Heart left ventricle (tissue), 16 donors: ENCODE results near the gene DGKZ. TPM values are rescaled to one million over a fixed set of nuclear protein-coding genes. Genes with fewer than 3 reads are reported as not detected.

Source experiments
- ATAC-seq, 4 donors: fragments of 200-7000 bp; cut with Tn5 transposase; one replicate each; pipeline ENCODE4 v1.9.1; 2020 to 2022; ENCODE audit warnings: moderate library complexity in 4 of 4, mild to moderate bottlenecking in 3 of 4, moderate number of reproducible peaks in 1 of 4
- DNase-seq, 5 donors: peaks; one replicate each; pipeline ENCODE4 v3.0.0-alpha.2; 2020
- H3K27ac ChIP-seq, 12 donors: fragments of 200-600 bp; sonication (generic) in 4 of 12; one replicate each; pipeline versions ENCODE4 v1.5.0 to v1.8.0; 2016 to 2022; ENCODE audit warnings: mild to moderate bottlenecking in 2 of 12
- H3K27me3 ChIP-seq, 9 donors: fragments of 200-600 bp; sonication (generic) in 2 of 9; one replicate each; pipeline versions ENCODE4 v1.5.1 to v1.8.0; 2016 to 2022; ENCODE audit warnings: mild to moderate bottlenecking in 3 of 9
- H3K36me3 ChIP-seq, 9 donors: fragments of 200-600 bp; sonication (generic) in 2 of 9; one replicate each; pipeline versions ENCODE4 v1.5.0 to v1.8.0; 2018 to 2022; ENCODE audit warnings: mild to moderate bottlenecking in 2 of 9
- H3K4me1 ChIP-seq, 12 donors: fragments of 200-600 bp; sonication (generic) in 4 of 12; one replicate each; pipeline versions ENCODE4 v1.5.0 to v1.8.0; 2016 to 2022; ENCODE audit warnings: mild to moderate bottlenecking in 3 of 12
- H3K4me3 ChIP-seq, 12 donors: fragments of 200-600 bp; sonication (generic) in 4 of 12; one replicate each; pipeline versions ENCODE4 v1.5.0 to v1.8.0; 2017 to 2022; ENCODE audit warnings: mild to moderate bottlenecking in 9 of 12, moderate library complexity in 4 of 12
- H3K9me3 ChIP-seq, 12 donors: fragments of 200-600 bp; sonication (generic) in 4 of 12; one replicate each; pipeline versions ENCODE4 v1.5.0 to v1.8.0; 2016 to 2022; ENCODE audit warnings: mild to moderate bottlenecking in 1 of 12
- POLR2A ChIP-seq, 2 donors: fragments of 450-650 bp; IDR thresholded peaks; one replicate each; pipeline ENCODE4 v1.6.1; 2017; ENCODE audit warnings: antibody characterized with exemption in 2 of 2, mild to moderate bottlenecking in 2 of 2, moderate library complexity in 2 of 2
- WGBS, 4 donors: extraction: QIAGEN DNeasy Blood & Tissue Kit in 2 of 4; methylation state at CpG; one replicate each; pipeline versions ENCODE4 v1.1.5 to v1.1.7; 2013 to 2018; 5-methylcytosine and 5-hydroxymethylcytosine counted together
- intact Hi-C, 10 donors: fragments of 100-400 bp; cut with DNase I; formaldehyde crosslinking; loops; one replicate each; pipeline versions ENCODE4 v1.11.1 to v1.14.2; 2022
- polyA plus RNA-seq, 2 donors: library from polyadenylated mRNA; stranded (reverse); fragments of 200-250 nt; gene quantifications; one replicate each; pipeline ENCODE4 v1.2.3, GENCODE V29; 2013
- total RNA-seq, 9 donors: library from RNA; depleted of rRNA in 2 of 9; stranded (reverse); fragments of >200 nt in 2 of 9; fragmentation: NEBNext Ultra II Directional in 3 of 9; extraction: Animal tissue kit (Norgen Biotek cat#: 25700) in 3 of 9; gene quantifications; one replicate each; pipeline versions ENCODE4 v1.1.0 to v1.2.4, GENCODE V29; 2016 to 2023
- TF ChIP-seq, protein P1 (sequence below), 12 donors: fragments of 200-600 bp; sonication (generic) in 4 of 12; IDR thresholded peaks; one replicate each; pipeline versions ENCODE4 v1.5.0 to v1.8.0; 2018 to 2022; ENCODE audit warnings: antibody characterized with exemption in 12 of 12, mild to moderate bottlenecking in 5 of 12
- donor health status: ischemic (EF 13 %, LVEDD 7.1; RV severe dilation, severe dysfunction).
- donor health status: healthy with polysubstance abuse.
- donor health status: DM: no; HTN: yes; CAD: no.
- donor health status: DM: no; HTN: no; CAD: no.
- donor health status: ischemic (EF 25% LVEDD 6.9; RV normal size, moderate dysfunction).
- donor health status: ischemic (EF 25% LVEDD 5.7; RV mildly dilated, moderate dysfunction).
- donor health status: healthy.
- donor health status: DM: yes; HTN: yes; CAD: no.
- donor health status: ischemic (EF 35%, LVEDD 5.7; RV mildly dilated, moderate dysfunction).
- donor health status: nonischemic (EF 11% LVEDD 7.7; RV severe dilation, severe dysfunction).
- donor health status: DM: yes; HTN: yes; CAD: no.
- donor health status: PGD.
- donor health status: ischemic (EF 29% LVEDD 5.4; RV normal size, mild dysfunction).
- donor health status: nonischemic (EF 23%, LVEDD 6.1; RV moderate dilation, normal function).

DGKZ gene
- total and polyA plus RNA-seq, 11 donors = 41.7 to 114 (median 59.5) TPM

DNA sequence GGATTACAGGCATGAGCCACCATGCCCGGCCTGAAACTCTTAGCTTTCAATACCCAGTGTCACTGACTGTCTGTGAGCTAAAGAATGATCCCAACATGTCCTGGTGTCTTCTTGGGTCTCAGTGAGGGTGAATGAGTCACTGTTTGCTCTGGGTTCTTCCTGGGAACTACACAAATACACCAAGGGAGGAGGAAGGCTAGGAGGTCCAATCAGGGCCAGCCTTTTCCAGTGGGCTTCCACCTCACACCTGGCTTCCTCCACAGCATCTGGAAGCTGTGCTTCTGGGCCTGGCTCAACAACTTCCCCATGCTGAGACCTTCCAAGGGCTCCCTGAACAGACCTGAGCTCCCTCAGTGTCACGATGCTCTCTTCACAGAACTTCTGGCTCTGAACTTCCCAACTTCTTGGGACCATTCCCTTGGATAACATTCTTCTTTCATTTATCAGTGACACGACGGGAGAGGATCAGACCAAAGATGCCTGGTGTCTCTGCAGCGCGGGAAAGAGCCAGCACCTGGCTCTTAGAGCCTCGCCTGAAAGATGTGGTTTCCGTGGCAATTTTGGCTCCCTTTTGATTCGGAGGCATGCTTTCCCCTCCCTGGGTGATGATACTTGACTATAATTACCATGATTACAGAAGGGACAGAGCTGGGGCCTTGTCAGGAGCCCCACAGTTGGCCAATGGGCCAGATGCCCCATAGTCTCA, 66.7 kb downstream of the DGKZ start:
- Histone ChIP-seq H3K9me3 (no peaks in the 10 kb centered on the region), H3K27ac (no peak overlapping the region), H3K4me1 (no peaks in the 10 kb centered on the region), H3K36me3 (peaks cover 0 to 78% (median 72%) of the 10 kb centered on the region in 9 donors), H3K27me3 (no peaks in the 10 kb centered on the region), H3K4me3 (no peak overlapping the region)
- 72 to 94% (median 84%) methylated on average over 9 of the region's 9 CpGs for WGBS, 4 donors
- ATAC-seq = no peak
- DNase-seq = no peak
- intact Hi-C loops = no loop called here
- TF ChIP-seq POLR2A (IDR thresholded peaks at IDR 0.05) = no peak
- TF ChIP-seq, protein P1, sequence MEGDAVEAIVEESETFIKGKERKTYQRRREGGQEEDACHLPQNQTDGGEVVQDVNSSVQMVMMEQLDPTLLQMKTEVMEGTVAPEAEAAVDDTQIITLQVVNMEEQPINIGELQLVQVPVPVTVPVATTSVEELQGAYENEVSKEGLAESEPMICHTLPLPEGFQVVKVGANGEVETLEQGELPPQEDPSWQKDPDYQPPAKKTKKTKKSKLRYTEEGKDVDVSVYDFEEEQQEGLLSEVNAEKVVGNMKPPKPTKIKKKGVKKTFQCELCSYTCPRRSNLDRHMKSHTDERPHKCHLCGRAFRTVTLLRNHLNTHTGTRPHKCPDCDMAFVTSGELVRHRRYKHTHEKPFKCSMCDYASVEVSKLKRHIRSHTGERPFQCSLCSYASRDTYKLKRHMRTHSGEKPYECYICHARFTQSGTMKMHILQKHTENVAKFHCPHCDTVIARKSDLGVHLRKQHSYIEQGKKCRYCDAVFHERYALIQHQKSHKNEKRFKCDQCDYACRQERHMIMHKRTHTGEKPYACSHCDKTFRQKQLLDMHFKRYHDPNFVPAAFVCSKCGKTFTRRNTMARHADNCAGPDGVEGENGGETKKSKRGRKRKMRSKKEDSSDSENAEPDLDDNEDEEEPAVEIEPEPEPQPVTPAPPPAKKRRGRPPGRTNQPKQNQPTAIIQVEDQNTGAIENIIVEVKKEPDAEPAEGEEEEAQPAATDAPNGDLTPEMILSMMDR (IDR thresholded peaks at IDR 0.05) = no peak

DNA sequence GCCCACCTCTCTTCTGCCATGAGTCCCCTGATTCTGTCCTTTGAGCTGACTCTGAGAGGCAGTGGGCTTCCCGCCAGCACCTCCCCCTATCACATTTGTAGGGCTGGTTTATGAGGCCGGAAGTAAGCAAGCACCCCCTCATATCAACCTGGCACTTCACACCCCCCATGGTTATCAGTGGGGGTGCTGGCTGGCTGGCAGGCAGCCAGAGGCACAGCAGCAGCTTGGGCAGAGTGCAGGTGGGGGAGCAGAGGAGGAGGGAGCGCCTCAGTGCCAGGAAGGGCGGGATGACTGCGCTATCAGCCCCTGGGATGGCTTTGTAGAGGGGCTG, 67.2 kb downstream of the DGKZ start:
- WGBS, 4 donors = 64 to 87% (median 82%) methylated on average over 5 of the region's 5 CpGs
- Histone ChIP-seq H3K36me3 (peaks cover 0 to 73% (median 66%) of the 10 kb centered on the region in 9 donors), H3K27ac (no peak overlapping the region), H3K4me3 (no peak overlapping the region), H3K27me3 (no peaks in the 10 kb centered on the region), H3K9me3 (no peaks in the 10 kb centered on the region), H3K4me1 (no peaks in the 10 kb centered on the region)
- TF ChIP-seq, protein P1 (IDR thresholded peaks at IDR 0.05) = no peak
- TF ChIP-seq POLR2A (IDR thresholded peaks at IDR 0.05) = no peak
- intact Hi-C loops = no loop called here
- ATAC-seq (peak in 1 of 4 donors; percentile 18), DNase-seq (no peak)

DNA sequence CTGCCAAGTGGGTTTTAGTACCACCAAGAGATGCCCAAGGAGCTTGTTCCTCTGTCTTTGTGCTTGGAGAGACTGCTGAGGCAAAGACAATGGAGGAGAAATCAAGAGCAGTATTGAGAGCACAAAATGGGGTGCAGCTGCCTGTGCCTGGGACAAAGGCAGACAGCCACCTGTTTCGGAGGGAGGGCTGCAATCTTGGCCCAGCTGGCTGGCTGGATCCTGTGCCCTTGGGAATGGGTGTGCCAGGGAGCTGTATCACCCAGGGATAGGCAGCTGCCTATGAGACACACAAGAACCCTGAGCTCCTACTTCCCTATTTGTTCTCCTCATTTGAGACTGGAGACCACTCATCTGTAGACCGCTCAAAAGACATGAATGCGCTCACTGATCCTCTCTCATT, 67.6 kb downstream of the DGKZ start:
- no peaks in the 10 kb centered on the region for H3K4me1 ChIP-seq
- no peak overlapping the region for H3K4me3 ChIP-seq
- no peaks in the 10 kb centered on the region for H3K27me3 ChIP-seq
- H3K27ac ChIP-seq = no peak overlapping the region
- H3K36me3 ChIP-seq = peaks cover 0 to 68% (median 62%) of the 10 kb centered on the region in 9 donors
- WGBS, 4 donors = 53 to 63% (median 57%) methylated on average over 3 of the region's 3 CpGs
- no peaks in the 10 kb centered on the region for H3K9me3 ChIP-seq
- intact Hi-C loops = no loop called here
- no peak for DNase-seq
- ATAC-seq = no peak
- TF ChIP-seq POLR2A (IDR thresholded peaks at IDR 0.05) = no peak
- TF ChIP-seq, protein P1 (IDR thresholded peaks at IDR 0.05) = no peak

DNA sequence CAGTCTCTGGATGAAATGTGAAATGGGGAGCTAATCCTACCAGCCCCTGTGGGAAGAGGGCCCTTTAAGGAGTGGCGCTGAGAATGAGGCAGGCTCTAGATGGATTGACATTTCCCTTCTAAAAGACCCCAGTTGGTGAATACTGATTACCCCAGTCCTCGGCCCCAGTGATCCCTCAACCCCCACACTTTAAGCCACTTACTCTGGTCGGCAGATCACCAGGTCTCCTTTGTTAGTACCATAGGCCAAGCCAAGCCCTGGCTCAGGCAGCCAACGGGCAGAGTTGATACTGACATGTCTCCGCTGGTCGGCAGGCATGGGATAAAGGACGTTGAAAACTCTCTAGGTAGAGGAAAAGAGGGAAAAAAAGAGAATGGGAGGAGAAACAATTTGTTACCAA, 70.4 kb downstream of the DGKZ start:
- no peak for ATAC-seq
- TF ChIP-seq POLR2A (IDR thresholded peaks at IDR 0.05) = no peak
- WGBS, 4 donors = 86 to 90% (median 88%) methylated on average over 7 of the region's 7 CpGs
- no peak for DNase-seq
- no peaks in the 10 kb centered on the region for H3K9me3 ChIP-seq
- H3K27ac ChIP-seq = no peak overlapping the region
- no peak overlapping the region for H3K4me3 ChIP-seq
- peaks cover 0 to 7% (median 0%) of the 10 kb centered on the region in 12 donors for H3K4me1 ChIP-seq
- intact Hi-C loops = no loop called here
- H3K27me3 ChIP-seq = no peaks in the 10 kb centered on the region
- peaks cover 0 to 79% (median 60%) of the 10 kb centered on the region in 9 donors for H3K36me3 ChIP-seq

DNA sequence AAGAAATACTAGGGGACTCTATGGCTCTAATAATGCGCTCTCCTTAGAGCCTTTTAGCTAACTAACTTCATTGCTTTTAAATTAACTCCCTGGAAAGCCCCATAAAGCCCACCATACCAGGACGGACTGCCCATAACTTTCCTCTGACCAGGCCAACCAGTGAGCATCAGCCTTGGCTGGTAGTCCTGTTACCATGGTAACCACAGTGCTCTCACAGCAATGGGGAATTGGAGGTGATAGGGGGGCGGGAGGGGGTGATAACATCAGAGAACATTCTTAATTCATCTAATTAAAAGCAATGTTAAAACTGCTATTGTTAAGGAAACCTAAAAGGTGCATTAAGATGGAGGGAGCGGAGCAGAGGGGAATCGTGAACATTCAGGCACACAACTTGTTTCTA, 71.5 kb downstream of the DGKZ start:
- no peak overlapping the region for H3K4me3 ChIP-seq
- DNase-seq = no peak
- no peaks in the 10 kb centered on the region for H3K9me3 ChIP-seq
- no peak for TF ChIP-seq POLR2A (IDR thresholded peaks at IDR 0.05)
- TF ChIP-seq, protein P1 (IDR thresholded peaks at IDR 0.05) = no peak
- H3K27ac ChIP-seq = no peak overlapping the region
- H3K4me1 ChIP-seq = peaks cover 0 to 7% (median 0%) of the 10 kb centered on the region in 12 donors
- 94 to 99% (median 95%) methylated on average over 5 of the region's 5 CpGs for WGBS, 4 donors
- intact Hi-C loops = no loop called here
- peaks cover 0 to 74% (median 50%) of the 10 kb centered on the region in 9 donors for H3K36me3 ChIP-seq
- no peaks in the 10 kb centered on the region for H3K27me3 ChIP-seq
- ATAC-seq = no peak
